ENCODE results near the gene S100P.

DNA sequence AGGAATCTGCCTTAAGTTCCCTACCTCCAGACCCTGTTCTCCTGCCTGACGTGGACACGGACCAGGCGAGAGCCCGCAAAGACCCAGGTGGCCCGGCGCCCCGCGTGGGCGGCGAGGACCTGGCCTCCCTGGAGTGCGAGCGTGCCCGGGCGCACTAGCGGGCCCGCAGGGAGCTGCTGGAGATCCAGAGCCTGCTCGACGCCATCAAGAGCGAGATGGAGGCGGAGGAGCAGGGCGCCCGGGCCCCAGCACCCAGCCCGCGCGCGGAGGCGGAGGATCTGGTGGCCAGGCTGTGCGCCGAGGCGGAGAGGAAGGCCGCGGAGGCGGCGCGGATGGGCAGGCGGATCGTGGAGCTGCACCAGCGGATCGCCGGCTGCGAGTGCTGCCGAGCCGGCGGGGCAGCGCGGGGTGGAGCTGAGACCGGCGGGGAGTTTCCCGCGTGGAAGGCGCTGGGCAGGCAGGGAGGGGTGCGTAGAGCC is 35.0 kb upstream of the S100P start:
- TF ChIP-seq, protein P1, sequence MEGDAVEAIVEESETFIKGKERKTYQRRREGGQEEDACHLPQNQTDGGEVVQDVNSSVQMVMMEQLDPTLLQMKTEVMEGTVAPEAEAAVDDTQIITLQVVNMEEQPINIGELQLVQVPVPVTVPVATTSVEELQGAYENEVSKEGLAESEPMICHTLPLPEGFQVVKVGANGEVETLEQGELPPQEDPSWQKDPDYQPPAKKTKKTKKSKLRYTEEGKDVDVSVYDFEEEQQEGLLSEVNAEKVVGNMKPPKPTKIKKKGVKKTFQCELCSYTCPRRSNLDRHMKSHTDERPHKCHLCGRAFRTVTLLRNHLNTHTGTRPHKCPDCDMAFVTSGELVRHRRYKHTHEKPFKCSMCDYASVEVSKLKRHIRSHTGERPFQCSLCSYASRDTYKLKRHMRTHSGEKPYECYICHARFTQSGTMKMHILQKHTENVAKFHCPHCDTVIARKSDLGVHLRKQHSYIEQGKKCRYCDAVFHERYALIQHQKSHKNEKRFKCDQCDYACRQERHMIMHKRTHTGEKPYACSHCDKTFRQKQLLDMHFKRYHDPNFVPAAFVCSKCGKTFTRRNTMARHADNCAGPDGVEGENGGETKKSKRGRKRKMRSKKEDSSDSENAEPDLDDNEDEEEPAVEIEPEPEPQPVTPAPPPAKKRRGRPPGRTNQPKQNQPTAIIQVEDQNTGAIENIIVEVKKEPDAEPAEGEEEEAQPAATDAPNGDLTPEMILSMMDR (IDR thresholded peaks at IDR 0.05), result no peak
- no peak for TF ChIP-seq POLR2A (IDR thresholded peaks at IDR 0.05)
- TF ChIP-seq EP300 (IDR thresholded peaks at IDR 0.05), result no peak

All from ovary (tissue), 3 donors.